ENCODE results near the gene RUVBL1.
A peak's percentile ranks its signal among the peaks of the same experiment; 100 is the strongest.

Gene RUVBL1

DNA sequence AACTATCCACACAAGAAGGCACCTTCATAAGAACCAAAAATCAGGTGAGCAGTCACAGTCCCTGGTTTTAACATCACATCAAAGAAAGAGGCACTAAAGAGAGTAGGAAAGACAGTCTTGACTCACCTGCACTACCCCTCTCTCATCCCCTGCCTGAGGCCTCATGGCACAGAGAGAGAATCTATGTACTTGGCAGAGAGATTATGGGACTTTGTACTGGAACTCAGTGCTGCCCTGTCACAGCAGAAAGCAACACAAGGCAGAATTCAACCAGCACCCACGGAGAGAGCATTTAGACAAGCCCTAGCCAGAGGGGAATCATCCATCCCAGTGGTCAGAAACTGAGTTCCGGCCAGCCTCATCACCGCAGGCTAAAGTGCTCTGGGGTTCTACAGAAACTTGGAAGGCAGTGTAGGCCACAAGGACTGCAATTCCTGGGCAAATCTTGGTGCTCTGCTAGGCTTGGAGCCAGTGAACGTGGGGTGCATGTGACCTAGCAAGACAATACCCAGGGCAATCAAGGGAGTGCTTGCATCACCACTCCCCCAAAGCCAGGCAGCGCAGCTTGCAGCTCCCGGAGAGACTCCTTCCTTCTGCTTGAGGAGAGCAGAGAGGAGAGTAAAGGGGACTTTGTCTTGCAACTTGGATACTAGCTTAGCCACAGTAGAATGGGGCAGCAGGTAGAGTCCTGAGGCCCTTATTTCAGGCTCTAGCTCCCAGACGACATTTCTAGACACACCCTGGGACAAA, 8.5 kb upstream of the RUVBL1 start:
- no peak for DNase-seq

DNA sequence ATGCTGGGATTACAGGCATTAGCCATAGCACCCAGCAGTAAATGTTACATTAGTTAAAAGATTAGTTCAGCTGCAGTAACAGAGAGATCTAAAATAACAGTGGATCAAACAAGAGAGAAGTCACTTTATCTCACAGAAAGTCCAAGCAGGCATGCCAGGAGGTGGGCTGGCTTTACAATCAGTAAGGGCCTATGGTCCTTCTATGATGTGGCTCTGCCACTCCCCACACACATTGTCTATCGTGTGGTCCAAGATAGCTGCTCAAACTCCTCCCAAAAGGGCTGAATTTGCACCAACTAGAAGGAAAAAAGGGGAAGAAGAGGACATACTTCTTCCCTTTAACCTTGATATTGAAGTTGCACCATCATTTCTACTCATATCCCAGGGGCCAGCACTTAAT, 4.6 kb upstream of the RUVBL1 start:
- DNase-seq = no peak

DNA sequence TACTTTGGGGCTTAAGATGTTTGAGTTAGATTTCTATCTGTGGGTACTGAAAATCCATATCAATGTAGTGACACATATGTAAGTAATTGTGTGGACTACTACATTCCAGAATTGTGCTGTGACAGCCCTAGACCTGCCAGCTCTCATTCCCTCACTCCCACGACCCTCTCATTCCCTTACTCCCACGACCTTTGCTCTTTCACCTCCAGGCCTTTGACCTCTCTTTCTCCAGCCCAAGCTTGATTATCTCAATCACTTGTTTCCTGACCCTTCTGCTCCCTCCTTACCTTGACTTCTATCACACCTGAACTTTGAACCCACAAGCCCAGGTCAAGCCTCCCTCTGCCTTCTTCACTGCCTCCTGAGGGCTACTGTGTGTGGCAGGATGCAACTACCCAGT, 3.6 kb upstream of the RUVBL1 start:
- DNase-seq = no peak

DNA sequence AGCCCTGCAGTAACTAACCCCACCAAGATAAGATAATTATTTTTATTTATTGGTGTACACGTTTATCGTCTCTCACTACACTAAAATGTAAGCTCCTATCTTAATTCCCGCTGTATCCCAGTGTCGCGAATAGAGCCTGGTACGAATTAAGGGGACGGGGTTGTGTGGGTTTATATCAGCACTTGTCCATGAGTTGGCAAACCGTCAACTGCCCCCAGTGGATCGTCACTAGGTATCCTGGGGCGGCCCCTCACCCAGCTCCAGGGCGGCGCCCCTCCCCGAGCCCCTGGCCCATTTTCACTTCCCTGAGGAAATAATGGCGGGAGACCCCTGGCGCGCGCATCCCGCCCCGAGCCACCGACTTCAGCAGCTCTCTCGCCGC, 465 bp downstream of the RUVBL1 start:
- no peak for DNase-seq

DNA sequence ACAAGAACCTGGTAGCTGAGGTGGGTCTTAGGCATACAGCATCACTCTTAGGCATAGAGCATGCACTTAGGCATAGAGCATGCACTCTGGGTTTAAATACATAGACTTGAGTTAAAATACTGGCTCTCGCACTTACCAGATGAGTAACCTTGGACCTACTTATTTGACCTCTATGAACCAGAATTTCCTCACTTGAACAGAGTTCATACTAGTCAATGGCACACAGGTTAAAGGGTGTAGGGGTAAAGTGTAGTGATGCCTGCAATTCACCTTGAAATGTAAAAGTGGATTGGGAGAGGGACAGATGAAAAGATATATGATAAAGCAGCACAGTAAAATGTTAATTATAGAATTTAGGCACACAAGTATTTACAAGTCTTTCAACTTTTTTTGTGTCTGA, 1.6 kb downstream of the RUVBL1 start:
- no peak for DNase-seq

DNA sequence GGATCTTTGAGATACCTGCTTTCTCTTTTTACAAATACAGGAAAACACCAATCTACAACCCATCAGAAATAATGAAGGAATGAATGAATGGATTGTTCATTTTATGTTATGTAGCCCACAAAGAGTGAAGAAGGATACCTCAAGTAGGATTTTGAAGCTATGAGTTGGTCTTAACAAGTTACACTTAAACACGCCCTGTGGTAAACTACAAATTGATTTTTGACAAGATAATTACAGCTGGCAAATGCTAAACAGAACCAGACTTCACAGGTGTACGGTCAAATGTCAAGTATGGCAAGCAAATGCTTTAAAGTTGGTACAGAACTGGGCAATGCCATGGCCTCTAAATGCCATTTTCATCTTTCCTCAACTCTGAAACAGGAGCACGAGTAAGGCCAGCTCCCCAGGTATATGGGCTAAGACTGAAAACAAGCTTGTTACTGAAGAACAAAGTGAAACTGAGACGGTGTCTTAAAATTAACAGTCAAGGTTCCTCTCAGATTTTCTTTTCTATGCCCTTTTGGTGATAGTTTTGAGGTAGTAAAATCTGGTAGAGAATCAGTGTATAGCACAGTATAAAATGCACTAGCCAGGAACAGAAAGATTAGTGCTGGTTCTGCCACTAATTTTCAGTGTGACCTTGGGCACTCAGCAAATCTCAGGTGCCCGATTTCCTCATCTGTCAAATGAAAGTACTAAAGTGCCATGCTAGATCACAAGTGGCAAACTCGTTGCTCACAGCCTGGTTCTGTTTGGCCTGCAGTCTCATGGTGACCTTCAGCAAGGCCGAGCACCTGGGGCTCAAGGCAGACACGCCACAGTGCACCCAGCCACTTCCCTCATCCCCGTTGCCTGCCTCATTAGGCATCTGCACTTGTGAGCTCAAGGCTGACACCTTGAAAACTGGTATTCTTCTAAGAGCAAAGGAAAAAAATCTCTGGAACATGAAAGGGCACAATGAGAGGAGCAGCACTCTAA, 9.5 kb downstream of the RUVBL1 start:
- DNase-seq = no peak

DNA sequence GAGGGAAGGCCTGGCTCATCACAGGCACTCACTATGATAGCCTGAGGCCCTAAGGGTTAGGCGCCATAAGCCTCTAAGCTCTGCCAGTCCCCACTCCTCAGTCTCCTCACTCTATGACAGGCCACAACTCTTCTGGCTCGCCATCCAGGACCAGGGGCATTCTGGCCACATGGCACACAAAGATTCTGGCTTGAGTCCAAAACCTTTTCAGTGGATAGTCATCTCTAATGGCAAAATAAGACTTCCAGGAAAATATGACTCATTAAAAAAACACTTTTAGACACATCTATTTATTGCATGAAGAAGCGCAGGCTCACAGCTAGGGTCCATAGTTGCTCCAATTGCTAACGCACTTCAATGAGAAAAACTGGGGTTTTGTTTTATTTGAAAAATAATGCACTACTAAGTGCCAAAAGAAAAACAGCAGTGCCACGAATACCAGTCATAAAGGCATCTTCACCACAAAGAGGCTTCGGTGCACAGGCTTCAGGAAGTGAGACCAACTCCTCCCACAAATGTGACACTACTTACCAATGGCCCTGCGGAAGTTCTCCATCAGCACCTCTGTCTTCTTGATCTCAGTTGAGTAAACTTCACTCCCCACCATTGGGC, 11.1 kb downstream of the RUVBL1 start:
- peak; percentile 71 for DNase-seq

DNA sequence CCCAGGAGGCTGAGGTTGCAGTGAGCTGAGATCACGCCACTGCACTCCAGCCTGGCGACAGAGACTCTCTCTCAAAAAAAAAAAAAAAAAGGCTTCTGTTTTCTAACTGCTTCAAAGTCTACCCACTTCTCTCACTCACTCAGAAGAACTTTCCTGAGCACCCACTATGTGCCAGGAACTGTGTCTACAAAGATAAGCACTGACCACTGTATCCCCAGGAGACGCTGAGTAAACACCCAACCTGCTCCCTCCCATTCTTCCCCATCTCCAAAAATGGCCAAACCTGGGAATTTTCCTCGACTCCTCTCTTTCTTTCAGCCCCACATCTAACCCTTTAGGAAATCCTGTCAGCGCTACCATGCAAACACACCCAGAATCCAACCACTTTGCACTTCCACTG, 12.5 kb downstream of the RUVBL1 start:
- DNase-seq = no peak

DNA sequence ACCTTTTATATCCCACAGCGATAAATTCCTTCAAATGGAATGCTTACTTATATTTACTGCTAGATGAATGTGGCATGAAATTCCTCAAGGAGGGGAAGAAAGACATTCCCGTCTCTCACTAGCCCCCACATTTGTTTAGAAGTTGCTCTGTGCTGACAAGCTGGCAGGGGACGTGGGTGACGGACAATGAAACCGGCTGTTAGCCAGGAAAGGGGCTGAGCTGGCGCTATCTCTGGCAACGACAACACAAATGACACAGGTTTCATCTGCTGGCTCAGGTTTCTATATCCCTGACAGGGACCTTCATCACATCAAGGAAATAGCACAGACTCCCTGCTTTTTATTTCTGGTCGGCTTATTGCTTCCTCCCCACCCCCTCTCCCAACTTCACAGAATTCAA, 15.8 kb downstream of the RUVBL1 start:
- no peak for DNase-seq

DNA sequence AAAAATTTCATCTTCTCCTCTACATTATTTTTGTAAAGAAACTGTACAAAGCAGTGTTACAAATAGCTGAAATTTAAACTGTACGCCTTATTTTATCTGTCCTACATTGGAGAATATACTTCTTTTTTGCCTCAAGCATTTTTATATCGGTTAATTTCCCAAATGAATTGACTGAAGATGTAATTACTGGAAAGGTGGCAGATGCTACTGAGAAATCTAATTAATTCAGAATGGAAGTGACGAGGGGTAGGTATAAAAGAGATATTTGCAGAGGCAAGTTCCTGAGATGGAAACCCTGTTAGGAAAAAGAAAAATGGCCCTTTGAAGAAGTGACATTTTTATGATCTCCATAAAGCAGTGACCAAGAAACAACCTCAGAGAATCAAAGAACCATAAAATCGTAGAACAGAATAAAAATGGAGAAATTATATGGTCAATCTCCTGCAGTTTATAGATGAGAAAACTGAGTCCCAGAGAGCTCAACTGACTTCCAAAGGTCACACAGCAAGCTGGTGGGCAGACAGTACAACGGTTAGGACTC, 20.4 kb downstream of the RUVBL1 start:
- DNase-seq = no peak

DNA sequence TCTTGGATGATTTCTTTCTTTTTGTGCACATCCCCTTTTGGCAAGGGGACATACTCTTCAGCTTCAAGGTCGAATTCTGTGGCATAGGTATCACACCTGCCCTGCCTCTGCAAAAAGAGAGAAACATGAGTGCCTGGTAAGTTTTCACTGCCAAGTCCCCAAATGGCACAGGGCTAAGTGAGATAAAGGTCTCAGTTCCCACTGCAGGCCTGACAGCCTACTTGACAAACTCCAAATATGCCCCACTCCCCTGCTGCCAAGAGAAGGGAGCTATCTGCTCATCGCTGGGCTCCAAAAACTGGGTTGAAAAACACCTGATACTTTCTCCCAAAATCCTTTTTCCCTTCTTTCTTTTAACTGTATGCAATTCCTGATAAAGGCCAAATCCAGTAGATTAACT, 23.0 kb downstream of the RUVBL1 start:
- DNase-seq = no peak

DNA sequence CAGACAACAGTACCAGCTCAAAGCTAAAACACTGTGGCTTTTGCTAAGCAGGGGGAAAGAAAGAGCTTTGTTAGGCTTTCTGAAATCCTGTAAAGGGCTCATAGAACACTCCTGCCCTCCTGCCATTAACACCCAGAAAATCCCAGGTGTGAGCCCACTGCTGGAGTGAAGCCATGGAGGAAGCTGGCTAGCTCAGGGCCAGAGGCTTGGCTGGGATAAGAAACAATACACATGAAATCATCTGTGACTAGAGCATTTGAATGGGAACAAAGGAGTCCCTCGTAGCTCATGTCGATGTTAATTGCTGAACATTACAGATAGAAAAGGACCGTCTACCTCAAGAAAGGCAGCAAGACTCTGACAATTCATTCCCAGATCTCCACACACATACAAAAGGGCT, 23.5 kb downstream of the RUVBL1 start:
- no peak for DNase-seq

DNA sequence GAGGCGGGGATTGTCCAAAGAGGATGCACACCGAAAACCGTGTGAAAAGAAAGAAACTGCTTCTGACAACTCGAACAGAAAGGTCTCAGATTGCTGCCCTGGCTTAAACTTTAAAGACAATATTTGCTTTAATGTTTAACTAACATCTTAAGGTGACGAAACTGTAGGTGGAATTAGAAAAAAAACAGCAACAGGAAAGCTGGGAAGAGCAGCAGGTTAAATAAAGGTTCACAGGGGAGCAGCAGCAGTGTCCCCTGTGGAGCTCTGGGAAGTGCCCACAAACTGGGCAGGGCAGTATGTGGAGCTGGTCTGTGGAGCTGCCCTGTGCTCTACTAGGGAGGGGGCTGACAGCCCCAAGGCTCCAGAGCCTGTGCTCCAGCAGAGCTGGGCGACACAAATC, 25.4 kb downstream of the RUVBL1 start:
- DNase-seq = no peak

DNA sequence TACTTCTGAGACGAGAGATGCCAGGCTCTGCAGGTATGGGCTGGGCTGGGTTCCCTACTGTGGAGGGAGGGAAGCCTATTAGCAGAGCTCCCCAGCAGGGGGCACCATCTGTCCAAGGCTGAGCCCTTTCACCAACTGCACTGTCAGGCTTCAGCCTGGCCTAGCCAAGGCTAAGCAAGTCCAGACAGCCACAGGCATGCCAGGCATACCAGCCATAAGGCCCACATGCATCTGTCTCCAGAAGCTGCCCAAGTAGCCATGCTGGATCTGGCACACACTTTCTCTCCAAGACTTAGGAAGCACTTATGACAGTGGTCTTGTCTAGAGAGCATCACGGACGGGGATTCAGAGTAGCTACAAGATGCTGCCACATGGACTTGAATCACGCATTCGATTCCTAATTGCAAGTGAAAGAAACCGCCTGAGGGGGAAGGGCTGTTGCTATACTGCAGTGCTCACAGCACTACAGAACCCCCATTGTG, 28.3 kb downstream of the RUVBL1 start:
- peak; percentile 79 for DNase-seq

DNA sequence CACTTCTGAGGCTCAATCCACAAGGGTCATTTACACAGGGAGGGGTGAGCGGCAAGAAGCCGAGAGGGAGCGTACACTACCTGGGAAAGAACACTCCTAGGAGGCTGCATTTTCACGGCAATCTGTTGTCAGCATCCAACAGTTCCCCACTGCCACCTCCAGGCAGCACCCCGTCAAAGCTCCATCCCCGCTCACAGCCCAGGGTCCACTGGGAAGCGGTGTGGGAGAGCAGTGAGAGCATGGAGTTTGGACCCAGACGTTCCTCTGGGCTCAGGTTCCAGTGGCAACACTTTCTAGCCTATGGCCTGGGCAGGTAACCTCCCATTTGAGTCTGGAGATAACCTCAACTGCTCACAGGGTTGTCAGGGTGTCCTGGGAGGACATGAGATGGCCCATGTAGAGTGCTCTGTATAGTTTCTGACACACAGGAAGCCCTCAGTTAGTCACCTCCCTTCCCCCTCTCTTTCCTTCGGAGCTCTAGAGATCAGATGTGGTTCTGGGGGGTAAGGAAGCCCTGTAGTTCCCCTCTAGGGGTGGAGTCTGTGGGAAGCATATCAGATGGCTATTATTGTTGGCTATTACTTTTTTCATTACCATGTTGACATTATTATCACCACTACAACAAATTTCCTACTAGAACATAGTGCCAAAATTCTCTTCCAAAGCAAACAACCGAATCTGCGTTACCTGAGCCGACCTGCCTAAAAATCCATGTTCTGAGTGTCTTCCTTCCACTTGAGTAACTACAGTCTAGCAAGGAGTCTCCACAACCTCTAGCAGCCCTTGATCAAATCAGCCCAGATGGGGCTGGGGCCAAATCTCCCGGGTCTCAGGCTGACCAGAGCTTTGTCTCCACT, 29.1 kb downstream of the RUVBL1 start:
- no peak for DNase-seq

DNA sequence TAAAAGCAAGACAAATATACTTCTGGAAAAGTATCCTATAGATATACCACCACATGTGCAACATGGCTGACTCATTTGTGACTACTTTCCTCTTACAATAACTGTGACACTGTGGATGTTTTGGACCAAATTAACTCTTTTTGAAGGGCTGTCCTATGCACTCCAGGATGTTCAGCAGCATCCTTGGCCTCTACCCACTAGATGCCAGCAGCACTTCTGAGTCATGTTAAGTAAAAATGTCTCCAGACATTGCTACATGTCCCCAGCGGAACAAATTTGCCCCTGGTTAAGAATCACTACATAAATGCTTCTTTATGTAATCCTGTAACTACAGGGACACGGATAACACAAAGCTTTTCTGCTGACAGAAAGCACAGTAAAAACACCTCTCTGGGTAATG, 32.0 kb downstream of the RUVBL1 start:
- no peak for DNase-seq

DNA sequence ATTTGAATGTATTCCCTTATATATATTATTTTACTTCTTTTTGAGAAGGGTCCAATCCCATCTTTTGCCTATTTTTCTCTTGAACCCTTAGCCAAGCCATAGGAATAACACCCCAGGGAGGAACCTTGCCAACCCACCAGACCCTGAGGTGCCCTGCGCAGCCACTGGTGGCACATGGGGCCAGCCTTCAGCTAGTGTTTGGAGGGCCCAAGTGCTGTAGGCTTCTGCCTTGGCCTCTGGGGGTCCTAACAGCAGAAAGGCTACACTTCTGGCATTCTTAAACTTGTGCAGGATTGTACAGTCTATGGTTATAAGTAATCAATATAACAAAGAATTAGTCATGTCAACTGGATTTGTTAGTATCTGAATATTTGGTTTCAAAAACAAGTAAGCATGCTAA, 34.5 kb downstream of the RUVBL1 start:
- DNase-seq = no peak

DNA sequence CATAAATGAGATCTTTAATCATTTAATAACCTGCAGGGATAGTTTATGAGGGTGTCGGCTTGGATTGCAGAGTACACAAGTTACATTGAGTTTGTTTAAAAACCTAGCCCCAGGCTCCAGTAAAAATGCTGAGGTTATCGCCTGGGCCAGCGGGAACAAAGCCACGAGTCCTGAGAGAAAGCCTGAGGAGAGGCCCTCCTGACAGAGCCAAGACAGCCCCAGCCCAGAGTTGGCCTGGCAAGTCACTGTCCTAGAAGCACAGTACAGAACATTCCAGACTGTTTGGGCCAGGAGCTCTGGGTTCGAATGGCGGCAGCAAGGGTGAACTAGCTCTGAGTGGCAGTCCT, 39.0 kb downstream of the RUVBL1 start:
- no peak for DNase-seq

DNA sequence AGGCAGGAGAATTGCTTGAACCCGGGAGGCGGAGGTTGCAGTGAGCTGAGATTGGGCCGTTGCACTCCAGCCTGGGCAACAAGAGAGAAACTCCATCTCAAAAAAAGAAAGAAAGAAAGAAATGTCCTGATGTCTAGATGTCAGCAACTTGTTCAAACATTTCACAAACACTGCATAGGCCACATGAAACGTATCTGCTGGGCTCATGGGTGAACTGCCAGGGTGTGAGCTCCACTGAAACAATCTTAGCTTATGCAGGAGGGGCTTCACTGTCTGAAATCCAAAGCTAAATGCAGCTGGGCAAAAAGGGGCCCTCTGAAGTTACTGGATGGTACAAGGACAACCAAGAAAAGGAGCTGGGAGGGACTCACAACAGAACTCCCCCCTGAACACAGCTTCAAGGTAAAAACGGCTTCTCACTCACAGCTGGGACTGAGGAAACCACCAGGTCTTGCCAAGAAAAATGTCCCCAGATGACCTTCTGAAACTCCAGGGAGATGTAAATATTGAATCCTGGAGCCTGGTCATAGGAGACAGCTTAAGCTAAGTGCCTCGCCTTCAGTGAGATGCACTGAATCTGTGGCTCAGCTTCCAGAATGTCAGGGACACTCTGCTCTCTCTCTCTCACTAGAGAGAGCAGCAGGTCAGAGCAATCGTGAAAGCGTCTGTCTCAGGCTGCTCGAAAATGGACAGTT, 39.5 kb downstream of the RUVBL1 start:
- DNase-seq = no peak

DNA sequence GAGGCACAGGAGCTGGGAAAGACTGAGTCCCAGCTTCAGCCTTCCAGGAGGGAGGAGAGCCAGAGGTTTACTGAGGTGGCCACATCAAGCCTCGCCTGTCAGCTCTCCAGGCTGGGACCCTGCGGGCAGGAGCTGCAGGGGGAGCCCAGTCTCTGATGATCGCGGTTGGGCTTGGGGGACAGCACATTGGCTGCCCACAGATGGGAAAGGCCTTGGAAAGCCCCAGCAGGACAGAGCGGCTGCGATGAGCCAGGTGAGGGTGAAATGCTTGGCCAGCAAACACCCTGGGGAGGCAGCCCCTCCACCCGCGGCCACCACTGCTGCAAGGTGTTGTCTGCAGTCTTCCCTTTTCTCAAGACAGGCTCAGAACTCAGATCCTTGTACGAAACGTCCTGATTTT, 40.2 kb downstream of the RUVBL1 start:
- DNase-seq = no peak

DNA sequence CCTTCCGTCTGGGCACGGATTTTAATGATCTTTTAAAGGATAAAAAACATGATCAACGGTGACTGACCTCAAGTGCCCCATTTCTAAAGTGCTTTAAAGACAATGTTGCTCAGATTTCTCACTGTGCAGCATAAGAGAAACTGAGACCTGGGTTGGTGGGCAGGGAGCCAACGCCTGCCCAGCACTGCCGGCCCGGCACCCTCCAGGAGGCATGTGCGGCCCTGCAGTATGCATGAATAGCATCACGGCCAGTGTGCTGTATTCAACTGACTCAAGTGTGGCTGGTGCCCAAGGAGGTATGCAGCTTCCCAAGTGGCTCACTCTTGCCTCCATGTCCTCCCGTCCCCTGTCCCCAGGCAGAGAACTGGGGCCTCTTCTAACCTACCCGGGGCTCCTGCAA, 41.1 kb downstream of the RUVBL1 start:
- DNase-seq = no peak

DNA sequence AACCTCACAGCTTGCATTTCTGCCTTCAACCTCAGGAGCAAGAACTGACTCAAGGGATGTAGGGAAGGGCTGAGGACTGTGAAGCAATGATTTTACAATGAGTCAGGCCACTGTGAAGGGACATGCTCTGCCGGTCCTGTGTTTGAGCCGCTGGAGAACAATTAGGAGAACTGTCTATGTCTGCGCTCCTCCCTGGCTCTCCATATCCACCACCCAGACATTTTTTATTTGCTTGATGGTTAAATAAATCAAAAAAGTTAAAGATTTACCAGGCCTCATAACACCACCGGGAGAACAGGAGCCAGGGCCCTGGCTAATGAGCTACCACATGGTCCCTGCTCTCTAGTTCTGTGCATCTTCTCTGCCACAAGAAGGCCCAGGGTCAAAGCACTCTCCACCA, 41.8 kb downstream of the RUVBL1 start:
- DNase-seq = peak; percentile 54
